ENCODE measurements around the gene KCNE1.
"Not testable (repeated sequence)": the region's sequence is repeated elsewhere in the genome, so short reads cannot be mapped to it uniquely, and the experiment has no call there.

KCNE1 gene

DNA sequence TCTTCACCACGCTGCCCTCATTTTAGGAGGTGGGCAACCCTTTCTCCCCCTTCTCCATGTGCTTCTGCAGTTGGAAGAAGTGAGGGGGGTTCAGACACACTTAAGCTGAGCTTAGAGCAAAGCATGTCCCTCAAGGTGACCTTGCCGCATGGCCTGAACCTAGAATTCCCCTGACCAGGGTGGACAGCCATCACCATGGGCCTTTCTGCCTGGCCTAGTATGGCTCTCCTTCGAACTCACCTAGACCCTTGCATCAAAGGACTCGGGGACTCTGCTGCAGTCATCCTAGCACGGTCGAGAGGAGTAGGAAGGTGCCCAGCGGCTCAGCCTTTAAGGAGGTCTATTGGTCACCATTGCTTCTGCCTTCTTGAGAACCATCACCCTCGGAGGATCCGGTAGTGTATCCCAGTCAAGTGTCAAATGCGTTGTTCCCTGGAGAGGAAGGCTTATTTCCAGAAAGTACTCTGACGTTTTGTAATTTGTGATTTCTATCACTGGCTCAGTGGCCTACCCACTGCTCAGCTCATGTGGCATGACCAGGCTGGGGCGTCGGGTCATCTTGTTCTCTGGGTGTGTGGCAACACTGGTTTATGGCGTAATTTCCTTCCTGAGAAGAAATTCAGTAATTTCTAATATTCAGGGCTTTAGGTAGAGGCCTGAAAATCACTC lies at the start of gene KCNE1:
KCNE1 (minus strand) TSS at position 424 of the 669 bp plus-strand sequence. CDS start 62,576 bp downstream, outside the sequence.
- H3K9me3 ChIP-seq (ENCODE audit: control insufficient read depth, low read length): no peaks in the 10 kb centered on the region
- H3K36me3 ChIP-seq (ENCODE audit: control insufficient read depth, insufficient read depth, low read length): no peaks in the 10 kb centered on the region
- no peak within 1 kb of the TSS for H3K4me3 ChIP-seq (ENCODE audit: low read length)
- no peaks in the 10 kb centered on the region for H3K27me3 ChIP-seq (ENCODE audit: control insufficient read depth, insufficient read depth, low read length)
- H3K9ac ChIP-seq (ENCODE audit: low read length): no peak within 1 kb of the TSS
- peaks cover 7% of the 10 kb centered on the region for H3K4me1 ChIP-seq (ENCODE audit: control insufficient read depth, insufficient read depth, low read length)

- Histone ChIP-seq H3K27me3 (ENCODE audit: control insufficient read depth, insufficient read depth, low read length) (no peaks in the 10 kb centered on the region), H3K4me3 (ENCODE audit: low read length) (no peak overlapping the region), H3K4me1 (ENCODE audit: control insufficient read depth, insufficient read depth, low read length) (no peaks in the 10 kb centered on the region), H3K36me3 (ENCODE audit: control insufficient read depth, insufficient read depth, low read length) (no peaks in the 10 kb centered on the region), H3K9me3 (ENCODE audit: control insufficient read depth, low read length) (no peaks in the 10 kb centered on the region), H3K9ac (ENCODE audit: low read length) (no peak overlapping the region)
Measured at GRCh38 chr21:34561806-34562205, 49.8 kb upstream of the KCNE1 start.

DNA sequence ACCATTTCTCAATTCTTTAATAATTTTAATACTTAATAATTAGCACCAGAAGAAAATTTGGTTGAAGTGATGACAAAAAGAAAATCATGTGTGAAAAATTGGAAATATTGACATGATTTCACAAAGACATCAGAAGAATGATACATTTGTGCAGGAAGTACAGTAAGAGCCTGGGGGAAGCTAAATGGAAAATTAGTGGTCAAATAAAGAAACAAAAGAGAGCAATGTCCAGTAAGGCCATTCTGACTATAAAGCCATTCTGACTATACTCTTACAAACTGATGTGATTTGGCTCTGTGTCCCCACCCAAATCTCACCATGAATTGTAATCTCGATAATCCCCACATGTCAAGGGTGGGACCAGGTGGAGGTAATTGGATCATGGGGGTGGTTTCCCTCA lies 48.6 kb upstream of the KCNE1 start:
- H3K4me3 ChIP-seq (ENCODE audit: low read length): no peak overlapping the region
- no peaks in the 10 kb centered on the region for H3K9me3 ChIP-seq (ENCODE audit: control insufficient read depth, low read length)
- H3K27me3 ChIP-seq (ENCODE audit: control insufficient read depth, insufficient read depth, low read length): no peaks in the 10 kb centered on the region
- no peaks in the 10 kb centered on the region for H3K4me1 ChIP-seq (ENCODE audit: control insufficient read depth, insufficient read depth, low read length)
- H3K9ac ChIP-seq (ENCODE audit: low read length): no peak overlapping the region
- H3K36me3 ChIP-seq (ENCODE audit: control insufficient read depth, insufficient read depth, low read length): no peaks in the 10 kb centered on the region

DNA sequence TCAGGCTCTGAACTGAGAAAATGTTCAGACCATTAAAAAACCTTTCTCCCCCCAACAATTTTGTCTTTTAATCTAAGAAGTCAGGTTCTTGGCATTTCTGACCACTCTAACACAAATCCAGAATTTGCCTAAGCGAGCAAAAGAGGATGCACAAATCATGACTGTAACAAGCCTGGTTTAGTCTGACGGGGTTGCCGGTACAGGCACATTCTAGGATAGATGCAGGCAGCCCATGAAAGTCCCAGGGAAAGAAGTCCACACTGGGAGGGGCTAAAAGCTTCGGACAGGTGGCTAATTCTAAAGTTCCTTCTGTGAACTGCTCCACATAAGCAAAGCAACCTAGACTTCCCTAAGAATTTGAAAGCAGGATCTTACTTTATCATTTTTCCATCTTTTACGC lies 48.0 kb upstream of the KCNE1 start:
- H3K4me3 ChIP-seq (ENCODE audit: low read length): no peak overlapping the region
- H3K27me3 ChIP-seq (ENCODE audit: control insufficient read depth, insufficient read depth, low read length): no peaks in the 10 kb centered on the region
- no peak overlapping the region for H3K9ac ChIP-seq (ENCODE audit: low read length)
- no peaks in the 10 kb centered on the region for H3K36me3 ChIP-seq (ENCODE audit: control insufficient read depth, insufficient read depth, low read length)
- no peaks in the 10 kb centered on the region for H3K9me3 ChIP-seq (ENCODE audit: control insufficient read depth, low read length)
- H3K4me1 ChIP-seq (ENCODE audit: control insufficient read depth, insufficient read depth, low read length): no peaks in the 10 kb centered on the region

GRCh38 chr21:34559089-34559631 lies 47.1 kb upstream of the KCNE1 start:
- no peaks in the 10 kb centered on the region for H3K36me3 ChIP-seq (ENCODE audit: control insufficient read depth, insufficient read depth, low read length)
- H3K4me1 ChIP-seq (ENCODE audit: control insufficient read depth, insufficient read depth, low read length): no peaks in the 10 kb centered on the region
- no peak overlapping the region for H3K9ac ChIP-seq (ENCODE audit: low read length)

DNA sequence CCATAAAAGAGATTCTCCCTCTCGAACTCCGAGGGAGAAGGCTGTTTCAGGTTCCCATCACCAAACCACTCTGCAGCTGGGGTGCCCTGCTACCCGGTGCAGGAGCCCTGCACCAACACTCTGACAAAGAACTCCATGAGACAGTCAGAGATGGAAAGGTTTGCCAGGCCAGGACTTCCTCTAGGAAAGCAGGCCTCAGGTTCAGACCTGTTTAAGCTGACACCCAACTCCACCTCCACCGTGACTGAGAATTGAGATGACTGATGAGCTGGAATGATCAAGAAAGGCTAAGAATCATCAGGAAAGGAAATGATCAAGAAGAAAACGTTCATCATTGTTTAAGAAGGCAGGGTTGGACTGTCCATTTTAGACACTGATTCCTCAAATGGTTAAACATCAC lies 46.2 kb upstream of the KCNE1 start:
- no peaks in the 10 kb centered on the region for H3K27me3 ChIP-seq (ENCODE audit: control insufficient read depth, insufficient read depth, low read length)
- H3K9ac ChIP-seq (ENCODE audit: low read length): no peak overlapping the region
- no peaks in the 10 kb centered on the region for H3K4me1 ChIP-seq (ENCODE audit: control insufficient read depth, insufficient read depth, low read length)
- no peak overlapping the region for H3K4me3 ChIP-seq (ENCODE audit: low read length)
- H3K9me3 ChIP-seq (ENCODE audit: control insufficient read depth, low read length): no peaks in the 10 kb centered on the region
- no peaks in the 10 kb centered on the region for H3K36me3 ChIP-seq (ENCODE audit: control insufficient read depth, insufficient read depth, low read length)

More at GRCh38 chr21:34559089-34559631, 47.1 kb upstream of the KCNE1 start:
- H3K27me3 ChIP-seq (ENCODE audit: control insufficient read depth, insufficient read depth, low read length): no peaks in the 10 kb centered on the region
- H3K4me3 ChIP-seq (ENCODE audit: low read length): no peak overlapping the region
- H3K9me3 ChIP-seq (ENCODE audit: control insufficient read depth, low read length): no peaks in the 10 kb centered on the region

DNA sequence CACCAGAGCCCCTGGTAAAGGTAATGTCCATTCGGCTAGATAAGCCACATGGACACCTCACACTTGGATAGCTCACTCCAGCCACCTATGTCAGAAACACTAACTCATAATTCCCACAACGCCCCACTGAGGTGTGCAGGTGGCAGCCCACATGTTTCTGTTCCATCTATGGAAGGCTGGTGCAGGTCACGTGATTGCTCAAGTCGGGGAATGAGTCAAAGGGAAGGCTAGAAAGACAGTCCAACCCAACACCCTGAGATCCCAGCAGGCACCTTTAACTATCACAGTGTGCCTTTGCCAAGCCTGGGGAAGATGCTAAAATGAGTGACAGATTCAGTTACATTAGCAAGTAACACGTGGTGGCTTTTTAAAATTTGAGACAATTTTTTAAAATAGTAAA lies 45.3 kb upstream of the KCNE1 start:
- no peak overlapping the region for H3K9ac ChIP-seq (ENCODE audit: low read length)
- H3K36me3 ChIP-seq (ENCODE audit: control insufficient read depth, insufficient read depth, low read length): no peaks in the 10 kb centered on the region
- no peak overlapping the region for H3K4me3 ChIP-seq (ENCODE audit: low read length)
- no peaks in the 10 kb centered on the region for H3K4me1 ChIP-seq (ENCODE audit: control insufficient read depth, insufficient read depth, low read length)
- H3K27me3 ChIP-seq (ENCODE audit: control insufficient read depth, insufficient read depth, low read length): no peaks in the 10 kb centered on the region
- no peaks in the 10 kb centered on the region for H3K9me3 ChIP-seq (ENCODE audit: control insufficient read depth, low read length)

- not testable (repeated sequence) for H3K4me1 ChIP-seq (ENCODE audit: control insufficient read depth, insufficient read depth, low read length); H3K4me3 ChIP-seq (ENCODE audit: low read length); H3K9ac ChIP-seq (ENCODE audit: low read length); H3K36me3 ChIP-seq (ENCODE audit: control insufficient read depth, insufficient read depth, low read length); H3K9me3 ChIP-seq (ENCODE audit: control insufficient read depth, low read length); H3K27me3 ChIP-seq (ENCODE audit: control insufficient read depth, insufficient read depth, low read length)
Measured at GRCh38 chr21:34554670-34555069, 42.7 kb upstream of the KCNE1 start.

DNA sequence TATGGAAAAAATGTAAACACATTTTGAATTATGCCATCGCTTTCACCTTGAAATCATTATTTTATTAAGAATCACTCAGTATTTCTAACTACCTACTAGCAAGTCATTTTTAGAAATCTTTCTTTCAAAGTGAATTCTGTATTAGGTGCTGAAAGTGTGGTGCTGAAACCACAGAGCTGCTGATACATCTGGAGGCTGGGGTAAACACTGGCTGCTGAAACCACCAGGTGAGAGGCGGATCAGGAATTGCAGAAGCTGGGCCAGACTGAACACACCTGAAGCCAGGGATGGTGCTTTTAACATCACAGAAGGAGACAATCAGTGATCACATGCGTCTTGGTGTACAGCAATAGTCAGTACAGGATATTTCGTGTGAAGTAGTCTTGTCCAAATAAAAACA lies 42.2 kb upstream of the KCNE1 start:
- no peaks in the 10 kb centered on the region for H3K9me3 ChIP-seq (ENCODE audit: control insufficient read depth, low read length)
- no peaks in the 10 kb centered on the region for H3K27me3 ChIP-seq (ENCODE audit: control insufficient read depth, insufficient read depth, low read length)
- H3K4me3 ChIP-seq (ENCODE audit: low read length): no peak overlapping the region
- H3K4me1 ChIP-seq (ENCODE audit: control insufficient read depth, insufficient read depth, low read length): no peaks in the 10 kb centered on the region
- no peaks in the 10 kb centered on the region for H3K36me3 ChIP-seq (ENCODE audit: control insufficient read depth, insufficient read depth, low read length)
- no peak overlapping the region for H3K9ac ChIP-seq (ENCODE audit: low read length)

GRCh38 chr21:34553151-34553952 lies 41.3 kb upstream of the KCNE1 start:
- Histone ChIP-seq H3K36me3 (ENCODE audit: control insufficient read depth, insufficient read depth, low read length) (no peaks in the 10 kb centered on the region), H3K9me3 (ENCODE audit: control insufficient read depth, low read length) (no peaks in the 10 kb centered on the region), H3K27me3 (ENCODE audit: control insufficient read depth, insufficient read depth, low read length) (no peaks in the 10 kb centered on the region), H3K4me1 (ENCODE audit: control insufficient read depth, insufficient read depth, low read length) (no peaks in the 10 kb centered on the region), H3K9ac (ENCODE audit: low read length) (no peak overlapping the region), H3K4me3 (ENCODE audit: low read length) (no peak overlapping the region)

- no peaks in the 10 kb centered on the region for H3K36me3 ChIP-seq (ENCODE audit: control insufficient read depth, insufficient read depth, low read length)
- H3K4me3 ChIP-seq (ENCODE audit: low read length): no peak overlapping the region
- H3K27me3 ChIP-seq (ENCODE audit: control insufficient read depth, insufficient read depth, low read length): no peaks in the 10 kb centered on the region
- H3K9me3 ChIP-seq (ENCODE audit: control insufficient read depth, low read length): no peaks in the 10 kb centered on the region
- H3K9ac ChIP-seq (ENCODE audit: low read length): no peak overlapping the region
- no peaks in the 10 kb centered on the region for H3K4me1 ChIP-seq (ENCODE audit: control insufficient read depth, insufficient read depth, low read length)
Measured at GRCh38 chr21:34552360-34553098, 40.5 kb upstream of the KCNE1 start.

All from mucosa of stomach (tissue), 1 donor.